GM23338 (cell line): ENCODE results near the gene FTL. TPM values are rescaled to one million over a fixed set of nuclear protein-coding genes. Genes with fewer than 3 reads are reported as not detected.

Experiments
- ATAC-seq: fragments of 200-7000 bp; cut with Tn5 transposase; 3 replicates; pipeline ENCODE4 v1.9.1; 2020
- DNase-seq: peaks from one replicate; pipeline ENCODE4 v3.0.0-alpha.2; 2015; ENCODE audit warnings: low spot score
- H2AFZ ChIP-seq: fragments of 200-600 bp; sonication (generic); 2 replicates; pipeline ENCODE4 v1.8.0; 2016; ENCODE audit warnings: antibody characterized with exemption, mild to moderate bottlenecking, moderate library complexity
- H3F3A ChIP-seq: fragments of 200-600 bp; sonication (generic); replicated peaks from 2 replicates; pipeline ENCODE4 v1.8.0; 2017; ENCODE audit warnings: antibody characterized with exemption, mixed run types, low read depth
- H3K27ac ChIP-seq: fragments of 200-600 bp; sonication (generic); 2 replicates; pipeline ENCODE4 v1.6.1; 2016; ENCODE audit warnings: low read depth
- H3K27me3 ChIP-seq: fragments of 200-600 bp; sonication (generic); 2 replicates; pipeline ENCODE4 v1.8.0; 2016; ENCODE audit warnings: mild to moderate bottlenecking, mixed run types, moderate library complexity; ENCODE audit not compliant: insufficient read depth
- H3K36me3 ChIP-seq: fragments of 200-600 bp; sonication (generic); 2 replicates; pipeline ENCODE4 v1.8.0; 2016; ENCODE audit warnings: mild to moderate bottlenecking; ENCODE audit not compliant: insufficient read depth
- H3K4me1 ChIP-seq: fragments of 200-600 bp; sonication (generic); 2 replicates; pipeline ENCODE4 v1.8.0; 2016; ENCODE audit warnings: mild to moderate bottlenecking, moderate library complexity; ENCODE audit not compliant: insufficient read depth
- H3K4me2 ChIP-seq: fragments of 200-600 bp; sonication (generic); 2 replicates; pipeline ENCODE4 v1.7.1; 2017; ENCODE audit warnings: mixed run types
- H3K4me3 ChIP-seq: fragments of 200-600 bp; sonication (generic); 2 replicates; pipeline ENCODE4 v1.6.1; 2016; ENCODE audit warnings: mixed run types
- H3K79me2 ChIP-seq: fragments of 200-600 bp; sonication (generic); replicated peaks from 2 replicates; pipeline ENCODE4 v1.8.0; 2017; ENCODE audit warnings: mild to moderate bottlenecking; ENCODE audit not compliant: insufficient read depth
- H3K9me2 ChIP-seq: fragments of 200-600 bp; sonication (generic); 2 replicates; pipeline ENCODE4 v1.8.0; 2017; ENCODE audit not compliant: insufficient read depth
- H4K20me1 ChIP-seq: fragments of 200-600 bp; sonication (generic); replicated peaks from 2 replicates; pipeline ENCODE4 v1.8.0; 2017; ENCODE audit warnings: mild to moderate bottlenecking; ENCODE audit not compliant: insufficient read depth
- H3K27ac Mint-ChIP-seq: 2 replicates; pipeline ENCODE4 v1.8.0; 2020; ENCODE audit warnings: inconsistent platforms, mild to moderate bottlenecking, moderate library complexity, mixed read lengths
- H3K27me3 Mint-ChIP-seq: 3 replicates; pipeline ENCODE4 v1.8.0; 2022; ENCODE audit warnings: low read depth, mild to moderate bottlenecking, moderate library complexity, mixed read lengths, inconsistent platforms; ENCODE audit not compliant: insufficient read depth, poor library complexity
- H3K36me3 Mint-ChIP-seq: 3 replicates; pipeline ENCODE4 v1.8.0; 2021; ENCODE audit warnings: low read depth, mild to moderate bottlenecking, inconsistent platforms, moderate library complexity, mixed read lengths
- H3K4me1 Mint-ChIP-seq: 3 replicates; pipeline ENCODE4 v1.8.0; 2020; ENCODE audit warnings: mild to moderate bottlenecking, inconsistent platforms, mixed read lengths
- H3K4me3 Mint-ChIP-seq: 3 replicates; pipeline ENCODE4 v1.8.0; 2021; ENCODE audit warnings: moderate library complexity, mild to moderate bottlenecking, inconsistent platforms, mixed read lengths
- H3K9me3 Mint-ChIP-seq: 3 replicates; pipeline ENCODE4 v1.8.0; 2020; ENCODE audit warnings: moderate library complexity, mild to moderate bottlenecking, inconsistent platforms, mixed read lengths
- CREB1 ChIP-seq: fragments of 250-450 bp; sonication (Bioruptor Pico); IDR thresholded peaks from 2 replicates; pipeline ENCODE4 v1.5.0; 2020; ENCODE audit warnings: low read depth, mild to moderate bottlenecking, moderate library complexity
- EZH2 ChIP-seq: fragments of 200-600 bp; sonication (generic); IDR thresholded peaks from one replicate; pipeline ENCODE4 v1.8.0; 2017; ENCODE audit warnings: antibody characterized with exemption, mild to moderate bottlenecking, low read depth; ENCODE audit not compliant: unreplicated experiment
- JUNB ChIP-seq: IDR thresholded peaks from one replicate; pipeline ENCODE4 v1.6.1; 2016; ENCODE audit warnings: antibody characterized with exemption; ENCODE audit not compliant: unreplicated experiment
- NANOG ChIP-seq: IDR thresholded peaks from 2 replicates; pipeline ENCODE4 v1.6.1; 2016; ENCODE audit warnings: antibody characterized with exemption, borderline replicate concordance
- POLR2AphosphoS5 ChIP-seq: IDR thresholded peaks from 2 replicates; pipeline ENCODE4 v1.6.1; 2016; ENCODE audit warnings: antibody characterized with exemption, low read depth
- REST ChIP-seq: IDR thresholded peaks from one replicate; pipeline ENCODE4 v1.6.1; 2018; ENCODE audit warnings: antibody characterized with exemption; ENCODE audit not compliant: unreplicated experiment
- STAT1 ChIP-seq: IDR thresholded peaks from one replicate; pipeline ENCODE4 v1.6.1; 2016; ENCODE audit warnings: antibody characterized with exemption; ENCODE audit not compliant: unreplicated experiment
- polyA plus RNA-seq: library from polyadenylated mRNA; unstranded; fragments of >200 nt; fragmentation: Nextera tagmentation; extraction: Ambion mirVana; gene quantifications from 2 replicates; pipeline ENCODE4 v1.2.1, GENCODE V29; 2016
- total RNA-seq: library from RNA; depleted of rRNA; stranded (reverse); fragments of >200 nt; shearing (Covaris generic); gene quantifications from 2 replicates; pipeline ENCODE4 v1.2.3, GENCODE V29; 2014
- TF ChIP-seq, protein P1 (sequence below), 2 experiments: fragments of 200-600 bp in 1 of 2; sonication (generic) in 1 of 2; conservative IDR thresholded peaks; 2 replicates each; pipeline versions ENCODE4 v1.5.1 to v1.6.1; 2016 to 2017; ENCODE audit warnings: antibody characterized with exemption in 2 of 2, low read depth in 2 of 2, mild to moderate bottlenecking in 2 of 2, moderate library complexity in 1 of 2
- TF ChIP-seq, protein P2 (sequence below): IDR thresholded peaks from 2 replicates; pipeline ENCODE4 v1.6.1; 2016; ENCODE audit warnings: antibody characterized with exemption

The FTL gene
- total and polyA plus RNA-seq, 2 experiments from 2014 or later: 2,064 to 5,436 TPM

DNA sequence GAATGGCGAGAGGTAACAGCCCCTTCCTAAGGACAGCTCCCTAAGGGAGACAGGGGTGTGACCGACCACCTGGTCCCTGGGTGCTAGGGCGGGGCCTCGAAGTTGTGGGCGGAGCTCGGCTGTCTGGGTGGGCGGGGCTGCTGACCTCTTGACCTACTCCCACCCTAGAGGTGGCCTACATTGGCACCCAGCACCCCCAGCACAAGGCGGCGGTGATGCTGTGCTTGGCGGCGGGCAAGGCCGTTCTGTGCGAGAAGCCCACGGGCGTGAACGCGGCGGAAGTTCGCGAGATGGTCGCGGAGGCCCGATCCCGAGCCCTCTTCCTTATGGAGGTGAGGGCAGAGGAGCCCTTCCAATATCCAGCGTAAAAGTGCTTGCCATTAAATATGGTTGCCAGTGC, 29.2 kb upstream of the FTL start:
- H3K4me3 Mint-ChIP-seq: no peak overlapping the region
- H3K27me3 ChIP-seq: peaks cover 33% of the 10 kb centered on the region
- no peak for ATAC-seq
- peaks cover 16% of the 10 kb centered on the region for H3K4me1 ChIP-seq
- H3K9me2 ChIP-seq: no peaks in the 10 kb centered on the region
- H3K27ac Mint-ChIP-seq: no peak overlapping the region
- no peak overlapping the region for H2AFZ ChIP-seq
- no peak overlapping the region for H3K27ac ChIP-seq
- TF ChIP-seq POLR2AphosphoS5: no peak
- no peak for TF ChIP-seq CREB1 (CRISPR knock-in tag)
- TF ChIP-seq NANOG: no peak
- no peak for TF ChIP-seq REST
- TF ChIP-seq, protein P1, sequence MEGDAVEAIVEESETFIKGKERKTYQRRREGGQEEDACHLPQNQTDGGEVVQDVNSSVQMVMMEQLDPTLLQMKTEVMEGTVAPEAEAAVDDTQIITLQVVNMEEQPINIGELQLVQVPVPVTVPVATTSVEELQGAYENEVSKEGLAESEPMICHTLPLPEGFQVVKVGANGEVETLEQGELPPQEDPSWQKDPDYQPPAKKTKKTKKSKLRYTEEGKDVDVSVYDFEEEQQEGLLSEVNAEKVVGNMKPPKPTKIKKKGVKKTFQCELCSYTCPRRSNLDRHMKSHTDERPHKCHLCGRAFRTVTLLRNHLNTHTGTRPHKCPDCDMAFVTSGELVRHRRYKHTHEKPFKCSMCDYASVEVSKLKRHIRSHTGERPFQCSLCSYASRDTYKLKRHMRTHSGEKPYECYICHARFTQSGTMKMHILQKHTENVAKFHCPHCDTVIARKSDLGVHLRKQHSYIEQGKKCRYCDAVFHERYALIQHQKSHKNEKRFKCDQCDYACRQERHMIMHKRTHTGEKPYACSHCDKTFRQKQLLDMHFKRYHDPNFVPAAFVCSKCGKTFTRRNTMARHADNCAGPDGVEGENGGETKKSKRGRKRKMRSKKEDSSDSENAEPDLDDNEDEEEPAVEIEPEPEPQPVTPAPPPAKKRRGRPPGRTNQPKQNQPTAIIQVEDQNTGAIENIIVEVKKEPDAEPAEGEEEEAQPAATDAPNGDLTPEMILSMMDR (conservative IDR thresholded peaks at IDR 0.05; ENCODE audit: low read depth in 2 of 2): no peak
- TF ChIP-seq JUNB: no peak
- no peaks in the 10 kb centered on the region for H3K79me2 ChIP-seq
- peaks cover 11% of the 10 kb centered on the region; the same call in 1 of the 2 replicates for H3F3A ChIP-seq
- no peaks in the 10 kb centered on the region; the same call in 2 of the 3 replicates for H3K9me3 Mint-ChIP-seq
- H3K4me3 ChIP-seq: no peak overlapping the region
- H3K4me2 ChIP-seq: no peak overlapping the region
- H3K27me3 Mint-ChIP-seq: peaks cover 23% of the 10 kb centered on the region
- H4K20me1 ChIP-seq: no peaks in the 10 kb centered on the region
- no peaks in the 10 kb centered on the region for H3K36me3 ChIP-seq
- DNase-seq: no peak
- peaks cover 14% of the 10 kb centered on the region for H3K36me3 Mint-ChIP-seq
- peaks cover 14% of the 10 kb centered on the region for H3K4me1 Mint-ChIP-seq

GRCh38 chr19:48938256-48938655, 26.9 kb upstream of the FTL start:
- no peak overlapping the region for H3K4me3 ChIP-seq
- peaks cover 8% of the 10 kb centered on the region; the same call in 1 of the 2 replicates for H3F3A ChIP-seq
- H3K9me2 ChIP-seq: no peaks in the 10 kb centered on the region
- H3K4me2 ChIP-seq: no peak overlapping the region
- Mint-ChIP-seq H3K36me3 (peaks cover 24% of the 10 kb centered on the region), H3K27ac (no peak overlapping the region), H3K27me3 (peaks cover 17% of the 10 kb centered on the region), H3K4me3 (no peak overlapping the region; the same call in 2 of the 3 replicates), H3K4me1 (peaks cover 13% of the 10 kb centered on the region), H3K9me3 (peaks cover 2% of the 10 kb centered on the region; the same call in 1 of the 3 replicates)
- H4K20me1 ChIP-seq: no peaks in the 10 kb centered on the region
- peaks cover 16% of the 10 kb centered on the region for H3K27me3 ChIP-seq
- no peak overlapping the region for H3K27ac ChIP-seq
- ATAC-seq (no peak), DNase-seq (no peak)
- no peak overlapping the region for H2AFZ ChIP-seq
- peaks cover 10% of the 10 kb centered on the region for H3K4me1 ChIP-seq
- no peaks in the 10 kb centered on the region for H3K79me2 ChIP-seq
- no peaks in the 10 kb centered on the region for H3K36me3 ChIP-seq
- no peak for TF ChIP-seq POLR2AphosphoS5
- no peak for TF ChIP-seq STAT1
- TF ChIP-seq, protein P1 (conservative IDR thresholded peaks at IDR 0.05; ENCODE audit: low read depth in 2 of 2): no peak
- TF ChIP-seq EZH2: no peak
- TF ChIP-seq, protein P2, sequence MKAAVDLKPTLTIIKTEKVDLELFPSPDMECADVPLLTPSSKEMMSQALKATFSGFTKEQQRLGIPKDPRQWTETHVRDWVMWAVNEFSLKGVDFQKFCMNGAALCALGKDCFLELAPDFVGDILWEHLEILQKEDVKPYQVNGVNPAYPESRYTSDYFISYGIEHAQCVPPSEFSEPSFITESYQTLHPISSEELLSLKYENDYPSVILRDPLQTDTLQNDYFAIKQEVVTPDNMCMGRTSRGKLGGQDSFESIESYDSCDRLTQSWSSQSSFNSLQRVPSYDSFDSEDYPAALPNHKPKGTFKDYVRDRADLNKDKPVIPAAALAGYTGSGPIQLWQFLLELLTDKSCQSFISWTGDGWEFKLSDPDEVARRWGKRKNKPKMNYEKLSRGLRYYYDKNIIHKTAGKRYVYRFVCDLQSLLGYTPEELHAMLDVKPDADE: no peak
- TF ChIP-seq NANOG: no peak
